CD8-positive, alpha-beta memory T cell (primary cell): ENCODE data around the gene KIF4A. TPM values are rescaled to one million over a fixed set of nuclear protein-coding genes. Genes with fewer than 3 reads are reported as not detected.
A peak's percentile ranks its signal among the peaks of the same experiment; 100 is the strongest.

Experiments used
- CTCF ChIA-PET: fragments of 350-600 bp; sonication (Branson Sonifier 250); formaldehyde crosslinking; loops from one replicate; lab custom pipeline; 2021; ENCODE audit warnings: antibody characterized with exemption; lab: Charles Lee
- POLR2A ChIA-PET: fragments of 350-600 bp; sonication (Branson Sonifier 250); formaldehyde crosslinking; loops from one replicate; lab custom pipeline; 2021; ENCODE audit warnings: antibody characterized with exemption; lab: Charles Lee
- DNase-seq, 5 donors: peaks; one replicate each; pipeline versions ENCODE4 v3.0.0 to v3.0.0-alpha.2; 2020 to 2022; ENCODE audit warnings: mixed read lengths in 1 of 5
- H3K27ac ChIP-seq: one replicate; pipeline ENCODE4 v1.7.0; 2013; ENCODE audit warnings: low read depth, mild to moderate bottlenecking, low read length, moderate library complexity
- H3K27me3 ChIP-seq: 2 replicates; pipeline ENCODE4 v1.7.0; 2013; ENCODE audit warnings: low read length, mild to moderate bottlenecking; ENCODE audit not compliant: insufficient read depth, poor library complexity, severe bottlenecking
- H3K36me3 ChIP-seq: 2 replicates; pipeline ENCODE4 v1.7.0; 2013; ENCODE audit warnings: mild to moderate bottlenecking, low read length, moderate library complexity; ENCODE audit not compliant: insufficient read depth
- H3K4me1 ChIP-seq: 2 replicates; pipeline ENCODE4 v1.7.0; 2013; ENCODE audit warnings: mild to moderate bottlenecking, low read length, moderate library complexity; ENCODE audit not compliant: insufficient read depth
- H3K4me3 ChIP-seq: 2 replicates; pipeline ENCODE4 v1.7.0; 2013; ENCODE audit warnings: mild to moderate bottlenecking, low read length
- H3K9me3 ChIP-seq: 2 replicates; pipeline ENCODE4 v1.7.0; 2013; ENCODE audit warnings: mild to moderate bottlenecking, low read length
- H3K27ac Mint-ChIP-seq, 8 donors: one replicate each; pipeline ENCODE4 v1.8.0; 2020 to 2021; ENCODE audit warnings: mixed read lengths in 8 of 8, mild to moderate bottlenecking in 6 of 8, inconsistent platforms in 3 of 8, moderate library complexity in 3 of 8
- H3K27me3 Mint-ChIP-seq, 2 donors: one replicate each; pipeline ENCODE4 v1.8.0; 2020 to 2021; ENCODE audit warnings: mixed read lengths in 2 of 2, mild to moderate bottlenecking in 1 of 2, moderate library complexity in 1 of 2
- H3K36me3 Mint-ChIP-seq, 3 donors: one replicate each; pipeline ENCODE4 v1.8.0; 2020 to 2021; ENCODE audit warnings: mixed read lengths in 3 of 3, inconsistent platforms in 1 of 3, mild to moderate bottlenecking in 1 of 3
- H3K4me1 Mint-ChIP-seq, 3 donors: one replicate each; pipeline ENCODE4 v1.8.0; 2020 to 2021; ENCODE audit warnings: mixed read lengths in 3 of 3, inconsistent platforms in 1 of 3, mild to moderate bottlenecking in 1 of 3
- H3K4me3 Mint-ChIP-seq, 7 donors: one replicate each; pipeline ENCODE4 v1.8.0; 2020 to 2021; ENCODE audit warnings: mixed read lengths in 7 of 7, mild to moderate bottlenecking in 6 of 7, moderate library complexity in 4 of 7, inconsistent platforms in 2 of 7
- H3K9me3 Mint-ChIP-seq, 5 donors: one replicate each; pipeline ENCODE4 v1.8.0; 2020 to 2022; ENCODE audit warnings: mixed read lengths in 5 of 5, mild to moderate bottlenecking in 3 of 5, moderate library complexity in 2 of 5, inconsistent platforms in 1 of 5
- polyA plus RNA-seq: library from polyadenylated mRNA; unstranded; fragments of 300-500 nt; fragmentation: Illumina TruSeq; gene quantifications from one replicate; pipeline ENCODE4 v1.2.3, GENCODE V29; 2021
- total RNA-seq, 2 experiments: library from RNA; stranded (reverse); gene quantifications; one replicate each; pipeline ENCODE4 v1.2.3, GENCODE V29; 2021

The KIF4A gene
- total and polyA plus RNA-seq, 3 experiments from 2014 or later, result 16.5 to 17.7 TPM; not detected in 1

DNA sequence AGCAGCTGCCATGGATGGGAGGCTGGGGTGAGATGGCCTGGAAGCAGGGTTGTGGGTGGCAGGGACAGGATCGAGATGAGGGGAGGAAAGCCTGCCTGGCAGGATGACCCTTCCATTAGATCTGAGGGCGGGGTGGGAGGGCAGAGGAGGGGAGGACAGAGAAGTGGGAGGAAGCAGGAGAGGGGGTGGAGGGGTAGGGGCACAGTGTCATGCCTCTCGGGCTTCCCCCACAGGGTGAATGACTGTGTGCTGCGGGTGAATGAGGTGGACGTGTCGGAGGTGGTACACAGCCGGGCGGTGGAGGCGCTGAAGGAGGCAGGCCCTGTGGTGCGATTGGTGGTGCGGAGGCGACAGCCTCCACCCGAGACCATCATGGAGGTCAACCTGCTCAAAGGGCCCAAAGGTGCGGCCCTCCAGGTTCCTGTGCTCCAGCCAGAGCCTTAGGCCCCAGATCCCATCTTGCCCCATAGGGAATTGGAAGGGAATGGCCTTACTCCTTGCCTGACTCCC, 159.6 kb downstream of the KIF4A start:
- CTCF ChIA-PET, result interaction anchor here (3.7 kb wide), 1 partner anchor 15 kb away, joined by 26 read pairs; no protein-coding TSS in a partner anchor

DNA sequence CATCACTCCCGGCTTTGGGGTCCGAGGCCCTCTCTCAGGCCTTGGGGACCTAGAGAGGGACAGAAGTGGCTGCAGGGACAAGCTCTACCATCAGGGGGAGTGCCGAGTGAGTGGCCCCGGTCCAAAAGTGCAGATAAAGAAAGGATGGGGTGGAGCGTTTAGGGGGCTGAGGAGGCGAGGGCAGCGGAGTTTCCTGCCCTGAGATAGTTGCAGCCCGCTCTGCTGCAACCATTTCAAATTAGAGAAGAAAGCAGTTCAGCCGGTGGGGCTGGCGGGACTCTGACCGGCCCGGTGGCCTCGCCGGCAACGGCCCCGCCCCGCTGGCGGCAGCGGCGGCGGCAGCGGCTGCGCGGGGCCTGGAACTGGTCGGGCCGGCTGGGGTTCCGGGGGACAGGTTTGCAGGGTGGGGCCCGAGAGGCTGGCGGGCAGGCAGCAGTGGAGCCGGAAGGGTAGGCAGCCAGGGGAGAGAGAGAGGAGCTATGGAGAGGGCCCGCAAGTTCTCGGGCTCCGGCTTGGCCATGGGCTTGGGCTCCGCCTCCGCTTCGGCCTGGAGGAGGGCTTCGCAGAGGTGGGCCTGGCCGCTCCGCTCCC, 162.3 kb downstream of the KIF4A start:
- Mint-ChIP-seq H3K9me3 (no peaks in the 10 kb centered on the region), H3K4me1 (peaks cover 36 to 44% (median 41%) of the 10 kb centered on the region in 3 donors), H3K27ac (peak overlapping the region; percentile 80 to 98 (median 90)), H3K27me3 (peaks cover 0 to 10% of the 10 kb centered on the region in 2 donors), H3K36me3 (peaks cover 0 to 9% (median 0%) of the 10 kb centered on the region in 3 donors), H3K4me3 (peak overlapping the region; percentile 86 to 98 (median 92))
- Histone ChIP-seq H3K4me3 (peak overlapping the region; percentile 47), H3K27ac (no peak overlapping the region), H3K27me3 (no peaks in the 10 kb centered on the region), H3K4me1 (peaks cover 13% of the 10 kb centered on the region), H3K9me3 (no peaks in the 10 kb centered on the region), H3K36me3 (no peaks in the 10 kb centered on the region)
- ChIA-PET POLR2A (interaction anchor here (0.6 to 1.4 kb wide), 2 partner anchors 17 to 479 kb away, joined by 3 to 10 read pairs; partner anchors contain the start of gene SLC7A3), CTCF (interaction anchor here (1.4 to 3.7 kb wide), 5 partner anchors 8 to 20 kb away, joined by 3 to 26 read pairs (median 3); no protein-coding TSS in a partner anchor)
- DNase-seq, result peak; percentile 34 to 72 (median 43)

More for the DNA sequence above, 159.6 kb downstream of the KIF4A start:
- Mint-ChIP-seq H3K27ac (no peak overlapping the region), H3K27me3 (peaks cover 5 to 8% of the 10 kb centered on the region in 2 donors), H3K4me3 (no peak overlapping the region), H3K4me1 (peaks cover 23 to 27% (median 26%) of the 10 kb centered on the region in 3 donors), H3K9me3 (no peaks in the 10 kb centered on the region), H3K36me3 (peaks cover 0 to 2% (median 0%) of the 10 kb centered on the region in 3 donors)
- Histone ChIP-seq H3K27me3 (no peaks in the 10 kb centered on the region), H3K36me3 (no peaks in the 10 kb centered on the region), H3K9me3 (no peaks in the 10 kb centered on the region), H3K27ac (no peak overlapping the region), H3K4me3 (no peak overlapping the region), H3K4me1 (peaks cover 6% of the 10 kb centered on the region)
- POLR2A ChIA-PET, result no interaction called here
- no peak for DNase-seq

DNA sequence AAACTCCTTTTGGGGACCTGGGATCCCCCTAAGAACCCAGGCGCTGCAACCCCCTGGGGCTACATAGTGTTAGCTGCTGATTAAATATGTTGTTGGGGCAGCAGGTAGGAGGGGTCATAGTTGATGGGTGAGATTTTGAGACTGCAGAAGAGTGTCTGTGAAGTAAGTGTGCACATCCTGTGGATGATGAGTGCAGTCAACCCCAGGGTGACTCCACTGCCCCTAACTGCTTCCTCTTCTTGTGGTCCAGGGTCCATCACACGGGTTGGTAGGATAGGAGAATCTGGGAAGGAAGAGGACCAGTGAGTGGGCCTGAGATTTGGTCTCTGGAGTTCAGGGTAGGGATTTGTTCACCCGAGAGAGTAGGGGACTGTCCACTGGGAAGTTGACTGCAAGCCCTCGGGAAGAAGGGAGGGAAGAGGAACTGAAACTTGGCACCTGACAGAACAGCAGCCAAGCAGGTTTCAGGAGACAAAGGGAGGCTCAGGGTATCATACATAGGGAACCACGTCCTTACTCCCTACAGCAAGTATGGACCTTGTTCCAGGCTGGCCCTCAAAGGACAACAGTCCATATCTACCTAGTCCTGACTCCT, 163.2 kb downstream of the KIF4A start:
- Histone ChIP-seq H3K27ac (no peak overlapping the region), H3K27me3 (no peaks in the 10 kb centered on the region), H3K36me3 (no peaks in the 10 kb centered on the region), H3K4me3 (peak overlapping the region; percentile 47), H3K4me1 (peaks cover 13% of the 10 kb centered on the region), H3K9me3 (no peaks in the 10 kb centered on the region)
- no peak for DNase-seq
- ChIA-PET CTCF (interaction anchor here (1.4 to 3.7 kb wide), 4 partner anchors 9 to 19 kb away, joined by 3 to 26 read pairs (median 4); no protein-coding TSS in a partner anchor), POLR2A (interaction anchor here (0.6 to 1.4 kb wide), 2 partner anchors 18 to 478 kb away, joined by 3 to 10 read pairs; partner anchors contain the start of gene SLC7A3)
- Mint-ChIP-seq H3K4me1 (peaks cover 36 to 44% (median 42%) of the 10 kb centered on the region in 3 donors), H3K36me3 (peaks cover 0 to 9% (median 0%) of the 10 kb centered on the region in 3 donors), H3K27ac (peak overlapping the region; percentile 47 to 91 (median 87)), H3K27me3 (peaks cover 0 to 8% of the 10 kb centered on the region in 2 donors), H3K9me3 (no peaks in the 10 kb centered on the region), H3K4me3 (peak overlapping the region; percentile 81 to 98 (median 89))

DNA sequence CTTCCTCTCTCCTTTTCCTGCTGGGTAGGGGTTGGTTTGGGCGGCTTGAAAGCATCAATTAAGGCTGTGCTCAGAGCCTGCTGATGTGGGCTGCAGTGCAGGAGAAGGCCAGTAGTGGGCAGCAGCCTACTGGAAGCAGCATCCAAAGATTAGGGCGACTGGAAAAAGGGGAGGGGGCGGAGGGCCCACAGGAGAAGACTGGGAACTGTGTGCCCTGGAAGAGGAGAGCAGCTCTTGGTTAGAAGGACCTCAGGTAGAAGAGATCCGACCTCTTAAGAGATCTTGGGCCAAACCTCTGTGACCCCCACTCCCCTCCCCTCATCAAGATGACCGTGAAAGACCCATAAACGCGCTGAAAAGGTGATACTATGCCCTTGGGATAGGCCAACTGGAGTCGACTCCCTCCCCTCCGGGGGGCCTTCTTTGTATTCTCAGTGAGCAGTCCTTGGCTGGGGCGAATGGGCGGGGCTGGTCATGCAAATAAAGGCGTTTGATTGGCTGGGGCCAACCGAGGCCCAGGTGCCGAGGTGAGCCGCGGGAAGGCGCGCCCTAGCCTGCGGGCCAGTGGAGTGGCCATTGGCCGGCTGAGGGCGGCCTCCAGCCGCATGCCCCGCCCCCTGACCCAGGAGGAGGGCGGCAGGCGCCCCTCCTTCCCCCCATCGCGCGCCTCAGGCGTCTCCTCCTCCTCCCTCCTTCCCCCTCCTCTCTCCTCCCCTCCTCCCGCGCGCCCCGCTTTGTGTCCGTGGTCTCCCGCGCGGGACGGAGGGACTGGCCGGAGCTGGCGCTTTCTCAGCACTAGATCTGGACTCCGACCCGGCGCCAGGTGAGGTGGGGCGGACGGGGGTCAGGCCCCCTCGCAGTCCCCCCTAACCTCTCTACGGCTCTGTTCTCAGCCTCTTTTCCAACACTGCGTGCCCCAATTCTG, 164.8 kb downstream of the KIF4A start:
- H3K27me3 Mint-ChIP-seq, result peaks cover 0 to 8% of the 10 kb centered on the region in 2 donors
- Histone ChIP-seq H3K4me1 (peaks cover 13% of the 10 kb centered on the region), H3K36me3 (no peaks in the 10 kb centered on the region), H3K4me3 (peak overlapping the region; percentile 59), H3K9me3 (no peaks in the 10 kb centered on the region), H3K27ac (peak overlapping the region; percentile 70), H3K27me3 (no peaks in the 10 kb centered on the region)
- no peaks in the 10 kb centered on the region for H3K9me3 Mint-ChIP-seq
- H3K4me1 Mint-ChIP-seq, result peaks cover 36 to 53% (median 42%) of the 10 kb centered on the region in 3 donors
- peak overlapping the region; percentile 60 to 95 (median 88) for H3K27ac Mint-ChIP-seq
- peak overlapping the region; percentile 74 to 92 (median 86) for H3K4me3 Mint-ChIP-seq
- H3K36me3 Mint-ChIP-seq, result peaks cover 0 to 17% (median 0%) of the 10 kb centered on the region in 3 donors
- ChIA-PET CTCF (interaction anchor here (1.0 to 2.0 kb wide), 3 partner anchors 19 to 156 kb away, joined by 3 to 7 read pairs (median 3); no protein-coding TSS in a partner anchor), POLR2A (no interaction called here)
- DNase-seq, result peak; percentile 64 to 86 (median 71)

DNA sequence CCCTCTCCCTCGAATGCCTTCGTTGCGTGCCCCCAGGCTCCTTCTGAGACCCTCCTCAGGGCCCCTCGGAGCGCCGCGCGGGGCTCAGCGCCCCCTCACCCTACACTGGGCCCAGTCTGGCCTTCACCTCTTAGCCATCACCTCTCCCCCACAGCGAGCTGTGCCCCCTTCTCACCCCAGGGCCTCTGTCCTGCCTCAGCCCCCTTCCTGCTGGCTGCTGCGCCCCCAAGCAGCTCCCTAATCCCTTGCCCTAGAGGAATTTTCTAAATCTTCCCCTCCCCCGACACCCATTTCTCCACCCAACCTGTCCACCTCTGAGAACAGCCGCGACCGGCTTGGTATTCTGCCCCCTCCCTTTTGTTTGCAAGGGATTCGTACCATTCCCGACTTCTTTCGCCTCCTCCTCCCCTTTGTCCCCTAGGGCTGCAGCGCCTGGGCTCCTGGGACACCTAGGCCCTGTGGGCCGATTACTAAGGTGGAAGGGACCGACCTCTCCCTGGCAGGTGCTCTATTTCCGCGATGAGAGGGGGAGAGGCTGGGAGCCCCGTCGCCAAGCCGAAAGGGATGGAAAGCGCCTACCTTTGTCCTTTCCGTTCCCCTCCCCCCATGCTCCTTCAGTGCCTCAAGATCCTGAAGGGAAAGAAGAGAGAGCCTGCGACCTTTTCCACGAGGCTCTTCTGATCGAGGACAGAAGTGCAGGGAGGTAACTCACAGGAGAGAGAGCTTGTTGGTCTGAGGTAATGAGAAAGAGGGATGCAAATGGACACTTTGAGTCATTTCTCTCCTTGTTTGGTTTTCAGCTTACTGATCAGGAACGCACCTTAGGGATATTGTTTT, 165.7 kb downstream of the KIF4A start:
- H3K4me1 Mint-ChIP-seq, result peaks cover 36 to 58% (median 39%) of the 10 kb centered on the region in 3 donors
- peak overlapping the region; percentile 59 for H3K4me3 ChIP-seq
- peaks cover 13% of the 10 kb centered on the region for H3K4me1 ChIP-seq
- H3K27me3 ChIP-seq, result no peaks in the 10 kb centered on the region
- H3K36me3 Mint-ChIP-seq, result peaks cover 0 to 23% (median 3%) of the 10 kb centered on the region in 3 donors
- no peaks in the 10 kb centered on the region for H3K36me3 ChIP-seq
- CTCF ChIA-PET, result interaction anchor here (1.2 to 2.0 kb wide), 3 partner anchors 13 to 157 kb away, joined by 3 to 7 read pairs (median 3); no protein-coding TSS in a partner anchor
- peak overlapping the region; percentile 74 to 92 (median 86) for H3K4me3 Mint-ChIP-seq
- POLR2A ChIA-PET, result no interaction called here
- H3K27ac Mint-ChIP-seq, result peak overlapping the region; percentile 77 to 94 (median 86)
- peaks cover 0 to 8% of the 10 kb centered on the region in 2 donors for H3K27me3 Mint-ChIP-seq
- no peak for DNase-seq
- peak overlapping the region; percentile 70 for H3K27ac ChIP-seq
- H3K9me3 Mint-ChIP-seq, result no peaks in the 10 kb centered on the region
- H3K9me3 ChIP-seq, result no peaks in the 10 kb centered on the region

DNA sequence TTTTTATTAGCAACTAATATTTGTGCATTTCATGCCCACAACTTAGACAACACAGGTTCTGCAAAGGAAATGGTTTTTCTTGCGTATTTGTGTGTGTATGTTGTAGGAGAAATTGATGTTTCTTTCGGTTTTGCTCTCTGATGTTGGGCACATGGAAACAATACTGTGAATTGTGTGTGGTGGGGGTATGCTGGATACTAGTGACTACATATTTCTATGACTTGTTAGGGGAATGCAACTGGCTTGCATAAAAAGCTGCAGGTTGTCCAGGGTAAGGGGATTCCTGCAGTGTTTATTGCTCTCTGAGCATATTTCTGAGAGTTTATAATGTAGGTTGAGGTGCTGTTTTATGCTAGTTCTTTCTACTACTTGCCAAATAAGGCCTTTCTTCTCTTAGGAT, 166.4 kb downstream of the KIF4A start:
- POLR2A ChIA-PET, result no interaction called here
- no peaks in the 10 kb centered on the region for H3K36me3 ChIP-seq
- DNase-seq, result no peak
- CTCF ChIA-PET, result interaction anchor here (1.2 kb wide), 1 partner anchor 12 kb away, joined by 3 read pairs; no protein-coding TSS in a partner anchor
- Mint-ChIP-seq H3K36me3 (peaks cover 0 to 29% (median 5%) of the 10 kb centered on the region in 3 donors), H3K4me1 (peaks cover 36 to 63% (median 37%) of the 10 kb centered on the region in 3 donors), H3K9me3 (no peaks in the 10 kb centered on the region), H3K4me3 (peak overlapping the region; percentile 74 to 92 (median 86)), H3K27ac (peak overlapping the region in 7 of 8 donors; percentile 64 to 92 (median 82)), H3K27me3 (peaks cover 0 to 8% of the 10 kb centered on the region in 2 donors)
- H3K4me1 ChIP-seq, result peaks cover 13% of the 10 kb centered on the region
- H3K4me3 ChIP-seq, result peak overlapping the region; percentile 59
- H3K9me3 ChIP-seq, result no peaks in the 10 kb centered on the region
- H3K27ac ChIP-seq, result no peak overlapping the region
- H3K27me3 ChIP-seq, result no peaks in the 10 kb centered on the region
